ENCODE measurements around the gene SBF2. TPM values are rescaled to one million over a fixed set of nuclear protein-coding genes. Genes with fewer than 3 reads are reported as not detected.

Gene SBF2
- total and polyA plus RNA-seq, 9 of the 15 experiments (the other 6 are each of a cell fraction or from before 2014, with no cell fraction given), result 0.80 to 9.5 (median 5.0) TPM

GRCh38 chr11:9922806-9923205 is 371.2 kb downstream of the SBF2 start:
- POLR2A ChIA-PET, result interaction anchor here (0.6 kb wide), 3 partner anchors 12 to 658 kb away, joined by 3 to 4 read pairs (median 3); partner anchors contain the start of gene DENND5A
- in situ Hi-C loops (cut with MboI), result no loop called here
- BruUV-seq (replicated peaks), result no TSS peak

More at GRCh38 chr11:9922806-9923205, 371.2 kb downstream of the SBF2 start:
- H3K27ac ChIP-seq (ENCODE audit: extremely low read depth, low read depth, low read length), result no peak overlapping the region
- H3K9me1 ChIP-seq (ENCODE audit: control insufficient read depth, insufficient read depth, low read length), result no peaks in the 10 kb centered on the region
- no peaks in the 10 kb centered on the region for H3K79me2 ChIP-seq (ENCODE audit: control insufficient read depth, insufficient read depth, low read length)
- DNase-seq (ENCODE audit: extremely low read depth in 1 of 4, low spot score in 3 of 4), result no peak
- no peaks in the 10 kb centered on the region for H3K9me3 ChIP-seq (replicated peaks; ENCODE audit: control insufficient read depth, insufficient read depth, low read depth, low read length)
- H3K9ac ChIP-seq (ENCODE audit: insufficient read depth in 1 of 2, low read depth in 2 of 2, low read length in 2 of 2), result no peak overlapping the region
- no peak overlapping the region for H2AFZ ChIP-seq (ENCODE audit: low read depth, low read length)
- no peak overlapping the region for H3K4me2 ChIP-seq (ENCODE audit: insufficient read depth, low read length)
- CTCF ChIA-PET (ENCODE audit: low intra/inter-chr PET ratio), result no interaction called here
- no peaks in the 10 kb centered on the region for H3K4me1 ChIP-seq (replicated peaks in 1 of 2; ENCODE audit: control insufficient read depth in 2 of 2, insufficient read depth in 2 of 2, low read length in 2 of 2)
- WGBS (ENCODE audit: insufficient coverage, low coverage, missing lambda C conversion rate), result 2% methylated on average over 4 of the region's 4 CpGs
- peaks cover 11 to 12% of the 10 kb centered on the region in 2 experiments for H3K27me3 ChIP-seq (ENCODE audit: control insufficient read depth in 2 of 2, insufficient read depth in 2 of 2, low read length in 2 of 2)
- no peak for ATAC-seq
- FAIRE-seq, result no peak
- intact Hi-C loops (cut with micrococcal nuclease), result no loop called here
- TF ChIP-seq NCOA1 (IDR thresholded peaks at IDR 0.05; ENCODE audit: low read depth) (no peak), ETV6 (IDR thresholded peaks at IDR 0.05; ENCODE audit: borderline replicate concordance in 1 of 2, low read depth in 2 of 2, low read length in 1 of 2) (no peak), ETV6 (CRISPR knock-in tag; IDR thresholded peaks at IDR 0.05; ENCODE audit: borderline replicate concordance) (no peak), NCOA2 (IDR thresholded peaks at IDR 0.05; ENCODE audit: partially characterized antibody in 2 of 2) (no peak), BHLHE40 (IDR thresholded peaks at IDR 0.05; ENCODE audit: low read length) (no peak), MTA1 (IDR thresholded peaks at IDR 0.05; ENCODE audit: borderline replicate concordance) (no peak), RBM25 (IDR thresholded peaks at IDR 0.05; ENCODE audit: low read depth, low read length, severe bottlenecking) (no peak), POLR2G (IDR thresholded peaks at IDR 0.05; ENCODE audit: low read depth, low read length) (no peak), OTX1 (CRISPR knock-in tag; IDR thresholded peaks at IDR 0.05) (no peak), SMARCA5 (IDR thresholded peaks at IDR 0.05) (no peak), BRD4 (IDR thresholded peaks at IDR 0.05) (no peak), ZBTB43 (CRISPR knock-in tag; IDR thresholded peaks at IDR 0.05) (no peak), ZBTB1 (CRISPR knock-in tag; IDR thresholded peaks at IDR 0.05; ENCODE audit: borderline replicate concordance, low read depth) (no peak), ZNF445 (CRISPR knock-in tag; IDR thresholded peaks at IDR 0.05; ENCODE audit: low read depth) (no peak), PCBP1 (IDR thresholded peaks at IDR 0.05; ENCODE audit: low read depth, low read length, poor library complexity, severe bottlenecking) (no peak), ZNF408 (CRISPR knock-in tag; IDR thresholded peaks at IDR 0.05; ENCODE audit: low read depth) (no peak), TGIF2 (CRISPR knock-in tag; IDR thresholded peaks at IDR 0.05) (no peak)
- H3K36me3 ChIP-seq (ENCODE audit: control insufficient read depth, insufficient read depth, low read length), result no peaks in the 10 kb centered on the region
- no peaks in the 10 kb centered on the region for H4K20me1 ChIP-seq (replicated peaks; ENCODE audit: control insufficient read depth, insufficient read depth, low read length)
- H3K4me3 ChIP-seq, result no peak overlapping the region
